Measurements from ENCODE around the gene LCP2. TPM values are rescaled to one million over a fixed set of nuclear protein-coding genes. Genes with fewer than 3 reads are reported as not detected.

The LCP2 gene
- polyA plus RNA-seq, 3 donors, result 52.0 to 177 (median 89.5) TPM

- H3K79me2 ChIP-seq (ENCODE audit: insufficient read depth, low read length), result peaks cover 91% of the 10 kb centered on the region
- peak overlapping the region; percentile 29 for H3K4me2 ChIP-seq (replicated peaks; ENCODE audit: extremely low read depth, low read length, poor library complexity, severe bottlenecking)
- intact Hi-C loops (cut with micrococcal nuclease), result no loop called here
- H3K9ac ChIP-seq (ENCODE audit: insufficient read depth, low read length, poor library complexity, severe bottlenecking), result no peak overlapping the region
- peak overlapping the region in 1 of 2 donors; percentile 7 for H3K4me3 Mint-ChIP-seq
- peaks cover 96 to 99% of the 10 kb centered on the region in 2 donors for H3K36me3 Mint-ChIP-seq
- peak overlapping the region; percentile 66 to 74 for H3K27ac ChIP-seq (ENCODE audit: low read depth in 1 of 2, low read length in 2 of 2)
- no peak overlapping the region for H3K4me3 ChIP-seq (replicated peaks in 1 of 3; ENCODE audit: low read depth in 2 of 3, low read length in 3 of 3)
- no peaks in the 10 kb centered on the region for H3K27me3 ChIP-seq (ENCODE audit: control insufficient read depth in 2 of 2, insufficient read depth in 2 of 2, low read length in 2 of 2)
- peaks cover 92% of the 10 kb centered on the region for H3K4me1 Mint-ChIP-seq
- no peaks in the 10 kb centered on the region for H3K9me3 ChIP-seq (replicated peaks in 1 of 2; ENCODE audit: control insufficient read depth in 1 of 2, insufficient read depth in 1 of 2, low read length in 2 of 2)
- H2AFZ ChIP-seq (ENCODE audit: insufficient read depth, low read depth, low read length, poor library complexity, severe bottlenecking), result no peak overlapping the region
- H3K27me3 Mint-ChIP-seq (ENCODE audit: low read depth in 3 of 3), result peaks cover 0 to 6% (median 0%) of the 10 kb centered on the region in 3 donors
- H3K4me1 ChIP-seq (ENCODE audit: control insufficient read depth in 1 of 2, insufficient read depth in 2 of 2, low read length in 2 of 2), result peaks cover 73 to 84% of the 10 kb centered on the region in 2 donors
- peak overlapping the region; percentile 84 to 100 (median 96) for H3K27ac Mint-ChIP-seq
- WGBS (ENCODE audit: insufficient coverage), result no CpG with 5 or more reads among the region's 2 CpGs
- DNase-seq, result no peak
- peaks cover 0 to 2% (median 0%) of the 10 kb centered on the region in 7 donors for H3K9me3 Mint-ChIP-seq
- no peak for TF ChIP-seq CTCF (IDR thresholded peaks at IDR 0.05)
- peaks cover 90 to 93% of the 10 kb centered on the region in 2 donors for H3K36me3 ChIP-seq (replicated peaks in 1 of 2; ENCODE audit: control insufficient read depth in 1 of 2, insufficient read depth in 2 of 2, low read length in 2 of 2)
- peaks cover 99% of the 10 kb centered on the region for H4K20me1 ChIP-seq (ENCODE audit: insufficient read depth, low read length)
Observed at GRCh38 chr5:170288151-170288550, 9.4 kb downstream of the LCP2 start.

GRCh38 chr5:170287532-170287931, 10.0 kb downstream of the LCP2 start:
- H3K9me3 Mint-ChIP-seq, result peaks cover 0 to 2% (median 0%) of the 10 kb centered on the region in 7 donors
- Histone ChIP-seq H3K4me1 (ENCODE audit: control insufficient read depth in 1 of 2, insufficient read depth in 2 of 2, low read length in 2 of 2) (peaks cover 72 to 84% of the 10 kb centered on the region in 2 donors), H3K36me3 (replicated peaks in 1 of 2; ENCODE audit: control insufficient read depth in 1 of 2, insufficient read depth in 2 of 2, low read length in 2 of 2) (peaks cover 90 to 93% of the 10 kb centered on the region in 2 donors), H3K27me3 (ENCODE audit: control insufficient read depth in 2 of 2, insufficient read depth in 2 of 2, low read length in 2 of 2) (no peaks in the 10 kb centered on the region), H3K4me2 (replicated peaks; ENCODE audit: extremely low read depth, low read length, poor library complexity, severe bottlenecking) (no peak overlapping the region), H3K4me3 (replicated peaks in 1 of 3; ENCODE audit: low read depth in 2 of 3, low read length in 3 of 3) (no peak overlapping the region), H3K9me3 (replicated peaks in 1 of 2; ENCODE audit: control insufficient read depth in 1 of 2, insufficient read depth in 1 of 2, low read length in 2 of 2) (no peaks in the 10 kb centered on the region), H4K20me1 (ENCODE audit: insufficient read depth, low read length) (peaks cover 99% of the 10 kb centered on the region), H3K9ac (ENCODE audit: insufficient read depth, low read length, poor library complexity, severe bottlenecking) (no peak overlapping the region), H3K79me2 (ENCODE audit: insufficient read depth, low read length) (peaks cover 91% of the 10 kb centered on the region), H2AFZ (ENCODE audit: insufficient read depth, low read depth, low read length, poor library complexity, severe bottlenecking) (no peak overlapping the region), H3K27ac (ENCODE audit: low read depth in 1 of 2, low read length in 2 of 2) (peak overlapping the region; percentile 63 to 83)
- H3K27me3 Mint-ChIP-seq (ENCODE audit: low read depth in 3 of 3), result peaks cover 0 to 6% (median 0%) of the 10 kb centered on the region in 3 donors
- peaks cover 92% of the 10 kb centered on the region for H3K4me1 Mint-ChIP-seq
- H3K36me3 Mint-ChIP-seq, result peaks cover 96 to 99% of the 10 kb centered on the region in 2 donors
- peak overlapping the region in 1 of 2 donors; percentile 18 for H3K4me3 Mint-ChIP-seq
- 0% methylated on average over 1 of the region's 1 CpG for WGBS (ENCODE audit: insufficient coverage)
- peak; percentile 82 to 89 (median 87) for DNase-seq
- intact Hi-C loops (cut with micrococcal nuclease), result no loop called here
- TF ChIP-seq CTCF (IDR thresholded peaks at IDR 0.05), result no peak
- peak overlapping the region; percentile 93 to 100 (median 96) for H3K27ac Mint-ChIP-seq
